H1 (cell line): ENCODE results near the gene PAXIP1. TPM values are rescaled to one million over a fixed set of nuclear protein-coding genes. Genes with fewer than 3 reads are reported as not detected.

Experiments
- CTCF ChIA-PET: fragments of 300-600 bp; sonication (Branson Sonifier 250); formaldehyde crosslinking; loops from one replicate; lab custom pipeline; 2021; ENCODE audit not compliant: partially characterized antibody; lab: Charles Lee
- POLR2A ChIA-PET: fragments of 300-600 bp; sonication (Branson Sonifier 250); formaldehyde crosslinking; loops from one replicate; lab custom pipeline; 2021; ENCODE audit warnings: inconsistent platforms; ENCODE audit not compliant: partially characterized antibody; lab: Charles Lee
- DNase-seq, 2 experiments: peaks; one replicate each; pipeline versions ENCODE4 v3.0.0 to v3.0.0-alpha.2; 2010 to 2022; ENCODE audit warnings: low spot score in 2 of 2, low read depth in 1 of 2, mixed read lengths in 1 of 2
- FAIRE-seq: peaks from 2 replicates; lab custom pipeline; 2011; peaks lifted over from hg19 to GRCh38; lab: Jason Lieb, UNC
- H2AFZ ChIP-seq: 2 replicates; pipeline ENCODE4 v1.8.1; 2012; ENCODE audit warnings: low read length, inconsistent platforms
- H2AK5ac ChIP-seq: 2 replicates; pipeline ENCODE4 v1.6.1; 2013; ENCODE audit warnings: low read depth, low read length
- H2BK120ac ChIP-seq: replicated peaks from 2 replicates; pipeline ENCODE3; 2013; ENCODE audit warnings: low read depth, low read length, inconsistent platforms
- H2BK12ac ChIP-seq: 2 replicates; pipeline ENCODE4 v1.6.1; 2013; ENCODE audit warnings: low read depth, low read length
- H2BK15ac ChIP-seq: 2 replicates; pipeline ENCODE4 v1.6.1; 2013; ENCODE audit warnings: low read length
- H2BK20ac ChIP-seq: 2 replicates; pipeline ENCODE4 v1.6.1; 2013; ENCODE audit warnings: low read length
- H2BK5ac ChIP-seq: 2 replicates; pipeline ENCODE4 v1.6.1; 2013; ENCODE audit warnings: low read depth, low read length
- H3K14ac ChIP-seq: 2 replicates; pipeline ENCODE4 v1.6.1; 2013; ENCODE audit warnings: inconsistent platforms; ENCODE audit not compliant: insufficient read length
- H3K18ac ChIP-seq: 2 replicates; pipeline ENCODE4 v1.6.1; 2013; ENCODE audit warnings: low read length; ENCODE audit errors: extremely low read depth
- H3K23ac ChIP-seq: 2 replicates; pipeline ENCODE4 v1.6.1; 2013; ENCODE audit warnings: inconsistent platforms; ENCODE audit not compliant: insufficient read length
- H3K23me2 ChIP-seq: 2 replicates; pipeline ENCODE4 v1.6.1; 2013; ENCODE audit warnings: low read depth, low read length
- H3K27ac ChIP-seq: 2 replicates; pipeline ENCODE4 v1.6.1; 2011; ENCODE audit warnings: low read depth, low read length, inconsistent platforms
- H3K27me3 ChIP-seq, 4 experiments: replicated peaks in 1 of 4; 1 replicate in 1 of 4; 2 replicates in 3 of 4; pipeline versions ENCODE4 v1.6.1 to v1.8.1; 2011 to 2013; ENCODE audit warnings: low read length in 3 of 4, mild to moderate bottlenecking in 3 of 4, inconsistent platforms in 2 of 4, mixed read lengths in 2 of 4, moderate library complexity in 1 of 4; ENCODE audit not compliant: control insufficient read depth in 3 of 4, insufficient read depth in 3 of 4; ENCODE audit errors: extremely low read depth in 1 of 4
- H3K36me3 ChIP-seq, 4 experiments: 2 replicates each; pipeline versions ENCODE4 v1.6.1 to v1.8.1; 2011 to 2013; ENCODE audit warnings: mild to moderate bottlenecking in 4 of 4, low read length in 3 of 4, moderate library complexity in 2 of 4, control low read depth in 1 of 4, inconsistent platforms in 1 of 4; ENCODE audit not compliant: insufficient read depth in 4 of 4, control insufficient read depth in 2 of 4
- H3K4ac ChIP-seq: replicated peaks from 2 replicates; pipeline ENCODE3; 2013; ENCODE audit warnings: low read length, low read depth, mixed read lengths, inconsistent platforms; ENCODE audit not compliant: insufficient read length
- H3K4me1 ChIP-seq, 4 experiments: replicated peaks in 1 of 4; 1 replicate in 1 of 4; 2 replicates in 3 of 4; pipeline versions ENCODE4 v1.6.1 to v1.8.1; 2011 to 2013; ENCODE audit warnings: low read length in 3 of 4, inconsistent platforms in 2 of 4, mixed read lengths in 1 of 4; ENCODE audit not compliant: insufficient read depth in 4 of 4, control insufficient read depth in 3 of 4
- H3K4me2 ChIP-seq, 2 experiments: 2 replicates each; pipeline versions ENCODE4 v1.6.1 to v1.8.1; 2011 to 2013; ENCODE audit warnings: low read depth in 2 of 2, low read length in 2 of 2, control low read depth in 1 of 2, inconsistent platforms in 1 of 2, mild to moderate bottlenecking in 1 of 2; ENCODE audit not compliant: insufficient read depth in 1 of 2
- H3K4me3 ChIP-seq, 4 experiments: fragments of 200-600, 300-600 bp in 1 of 4; sonication (generic), shearing (Covaris generic), sonication (Bioruptor Twin) in 1 of 4; 2 replicates each; pipeline versions ENCODE4 v1.5.1 to v1.8.1; 2011 to 2016; ENCODE audit warnings: low read length in 4 of 4, low read depth in 3 of 4, control low read depth in 2 of 4, inconsistent platforms in 2 of 4, mild to moderate bottlenecking in 2 of 4, mixed read lengths in 1 of 4, moderate library complexity in 1 of 4; ENCODE audit not compliant: insufficient read depth in 2 of 4; ENCODE audit errors: extremely low read depth in 1 of 4
- H3K56ac ChIP-seq: replicated peaks from 2 replicates; pipeline ENCODE3; 2013; ENCODE audit warnings: low read depth, mild to moderate bottlenecking, mixed read lengths, low read length, inconsistent platforms; ENCODE audit not compliant: insufficient read length
- H3K79me1 ChIP-seq: 2 replicates; pipeline ENCODE4 v1.6.1; 2013; ENCODE audit warnings: low read depth, low read length, control low read depth
- H3K79me2 ChIP-seq, 2 experiments: 2 replicates each; pipeline versions ENCODE4 v1.6.1 to v1.8.1; 2012 to 2013; ENCODE audit warnings: low read length in 2 of 2, mild to moderate bottlenecking in 2 of 2, inconsistent platforms in 1 of 2; ENCODE audit not compliant: insufficient read depth in 2 of 2, control insufficient read depth in 1 of 2
- H3K9ac ChIP-seq, 4 experiments: replicated peaks in 1 of 4; 1 replicate in 1 of 4; 2 replicates in 3 of 4; pipeline versions ENCODE4 v1.6.1 to v1.8.1; 2011 to 2013; ENCODE audit warnings: low read depth in 3 of 4, low read length in 3 of 4, control low read depth in 2 of 4, mild to moderate bottlenecking in 2 of 4, moderate library complexity in 2 of 4, inconsistent platforms in 1 of 4; ENCODE audit errors: extremely low read depth in 1 of 4
- H3K9me3 ChIP-seq, 2 experiments: 2 replicates each; pipeline versions ENCODE4 v1.6.1 to v1.8.1; 2012 to 2013; ENCODE audit warnings: mild to moderate bottlenecking in 2 of 2, moderate library complexity in 2 of 2, control low read depth in 1 of 2, inconsistent platforms in 1 of 2, low read depth in 1 of 2, low read length in 1 of 2, mixed read lengths in 1 of 2; ENCODE audit not compliant: insufficient read depth in 2 of 2
- H4K20me1 ChIP-seq, 2 experiments: replicated peaks in 1 of 2; 2 replicates each; pipeline versions ENCODE3 to v1.8.1; 2011 to 2013; ENCODE audit warnings: inconsistent platforms in 2 of 2, low read length in 2 of 2, mild to moderate bottlenecking in 1 of 2; ENCODE audit not compliant: insufficient read depth in 2 of 2, control insufficient read depth in 1 of 2
- H4K5ac ChIP-seq: 2 replicates; pipeline ENCODE4 v1.6.1; 2013; ENCODE audit warnings: low read length, low read depth, mixed read lengths, inconsistent platforms; ENCODE audit not compliant: insufficient read length
- H4K8ac ChIP-seq: 2 replicates; pipeline ENCODE4 v1.8.0; 2013; ENCODE audit warnings: mild to moderate bottlenecking, moderate library complexity, low read length, inconsistent platforms; ENCODE audit not compliant: insufficient read depth; ENCODE audit errors: extremely low read depth
- H4K91ac ChIP-seq: replicated peaks from 2 replicates; pipeline ENCODE3; 2013; ENCODE audit warnings: low read length, mixed read lengths, inconsistent platforms; ENCODE audit not compliant: insufficient read length
- ASH2L ChIP-seq: fragments of 200-600, 300-600 bp; sonication (generic); IDR thresholded peaks from one replicate; pipeline ENCODE4 v1.7.1; 2017; ENCODE audit warnings: low read length
- BCL11A ChIP-seq, 2 experiments: IDR thresholded peaks; one replicate each; pipeline ENCODE4 v1.6.1; 2011; ENCODE audit warnings: low read depth in 2 of 2, low read length in 2 of 2, mild to moderate bottlenecking in 2 of 2
- E2F6 ChIP-seq: IDR thresholded peaks from 2 replicates; pipeline ENCODE4 v1.6.1; 2012; ENCODE audit warnings: inconsistent platforms
- HDAC6 ChIP-seq: IDR thresholded peaks from one replicate; pipeline ENCODE4 v1.7.1; 2012; ENCODE audit warnings: low read depth, mild to moderate bottlenecking, inconsistent platforms, low read length, moderate library complexity
- KDM5A ChIP-seq: fragments of 200-600 bp; IDR thresholded peaks from 2 replicates; pipeline ENCODE4 v1.7.1; 2012; ENCODE audit warnings: mild to moderate bottlenecking, low read length, inconsistent platforms, mixed read lengths
- NRF1 ChIP-seq: IDR thresholded peaks from 2 replicates; pipeline ENCODE4 v1.6.1; 2011; ENCODE audit warnings: mild to moderate bottlenecking, low read depth, low read length, improper control_type of control experiment
- POLR2AphosphoS5 ChIP-seq: IDR thresholded peaks from 2 replicates; pipeline ENCODE4 v1.6.1; 2011; ENCODE audit warnings: low read depth, low read length
- POU5F1 ChIP-seq: IDR thresholded peaks from 2 replicates; pipeline ENCODE4 v1.6.1; 2011; ENCODE audit warnings: low read depth, mild to moderate bottlenecking, low read length, moderate library complexity
- RFX5 ChIP-seq: IDR thresholded peaks from 2 replicates; pipeline ENCODE4 v1.6.1; 2011; ENCODE audit warnings: low read depth, low read length, improper control_type of control experiment, borderline replicate concordance
- RNF2 ChIP-seq: fragments of 200-900, 300-1000 bp; sonication (generic); IDR thresholded peaks from 2 replicates; pipeline ENCODE4 v1.7.1; 2016; ENCODE audit warnings: borderline replicate concordance, low read depth, mild to moderate bottlenecking, antibody characterized with exemption, low read length; ENCODE audit not compliant: poor library complexity, severe bottlenecking; ENCODE audit errors: missing control alignments
- SIX5 ChIP-seq: IDR thresholded peaks from 2 replicates; pipeline ENCODE4 v1.6.1; 2011; ENCODE audit warnings: mild to moderate bottlenecking, low read depth, low read length
- SP4 ChIP-seq: IDR thresholded peaks from 2 replicates; pipeline ENCODE4 v1.6.1; 2012; ENCODE audit warnings: low read length, inconsistent platforms
- SUZ12 ChIP-seq: fragments of 200-600 bp; sonication (generic); IDR thresholded peaks from 2 replicates; pipeline ENCODE4 v1.6.1; 2012; ENCODE audit warnings: mild to moderate bottlenecking, inconsistent platforms, low read length, moderate library complexity, mixed read lengths
- TBP ChIP-seq: IDR thresholded peaks from 2 replicates; pipeline ENCODE4 v1.6.1; 2011; ENCODE audit warnings: low read depth, low read length, improper control_type of control experiment
- WGBS, 2 experiments: shearing (Covaris generic) in 1 of 2; methylation state at CpG; one replicate each; pipeline versions ENCODE4 v1.1.6 to v1.1.7; 2013 to 2015; ENCODE audit warnings: low lambda C conversion rate in 2 of 2, mixed read lengths in 2 of 2, inconsistent platforms in 1 of 2, low coverage in 1 of 2, missing lambda C conversion rate in 1 of 2; ENCODE audit not compliant: insufficient replicate concordance in 2 of 2, insufficient coverage in 1 of 2, insufficient read length in 1 of 2; ENCODE audit errors: extremely low coverage in 1 of 2, missing lambda C conversion rate in 1 of 2; 5-methylcytosine and 5-hydroxymethylcytosine counted together
- polyA plus RNA-seq, 7 experiments: library from polyadenylated mRNA; depleted of rRNA in 3 of 7; stranded (reverse) in 5 of 7; unstranded in 2 of 7; fragments of >200 nt in 5 of 7; fragments of 200-250 nt in 2 of 7; gene quantifications; 1 replicate in 5 of 7; 2 replicates in 1 of 7; 4 replicates in 1 of 7; pipeline versions ENCODE4 v1.2.1 to v1.2.3, GENCODE V29; 2011 to 2013; ENCODE audit warnings: missing spikeins in 2 of 7, mixed read lengths in 2 of 7
- total RNA-seq: library from RNA; stranded (reverse); fragmentation: NEBNext Ultra II Directional; extraction: Animal tissue kit (Norgen Biotek cat#: 25700); gene quantifications from 2 replicates; pipeline ENCODE4 v1.2.1, GENCODE V29; 2021

PAXIP1 gene
- total and polyA plus RNA-seq, 2 of the 8 experiments (the other 6 are each of a cell fraction or from before 2014, with no cell fraction given) = 32.4 to 32.8 TPM

- H3K27ac ChIP-seq = no peak overlapping the region
- no peak overlapping the region for H3K23ac ChIP-seq
- H2BK15ac ChIP-seq = no peak overlapping the region
- H3K14ac ChIP-seq = no peak overlapping the region
- no peak overlapping the region for H3K4me2 ChIP-seq
- H3K4ac ChIP-seq = no peak overlapping the region
- no peaks in the 10 kb centered on the region for H4K20me1 ChIP-seq
- H4K5ac ChIP-seq = no peak overlapping the region
- H2AK5ac ChIP-seq = no peak overlapping the region
- H2BK20ac ChIP-seq = no peak overlapping the region
- FAIRE-seq = no peak
- H3K56ac ChIP-seq = no peak overlapping the region
- no peak overlapping the region for H2BK5ac ChIP-seq
- no peak overlapping the region for H2BK120ac ChIP-seq
- POLR2A ChIA-PET = no interaction called here
- peaks cover 0 to 2% (median 0%) of the 10 kb centered on the region in 4 experiments; a peak in 4 of 7 replicates for H3K4me1 ChIP-seq
- no peaks in the 10 kb centered on the region for H3K79me2 ChIP-seq
- no peaks in the 10 kb centered on the region for H3K36me3 ChIP-seq
- H3K9me3 ChIP-seq = no peaks in the 10 kb centered on the region
- H3K9ac ChIP-seq = no peak overlapping the region
- H3K27me3 ChIP-seq = peaks cover 0 to 9% (median 7%) of the 10 kb centered on the region in 4 experiments; a peak in 5 of 7 replicates
- CTCF ChIA-PET = interaction anchor here (3.7 kb wide), 1 partner anchor 10 kb away, joined by 26 read pairs; no protein-coding TSS in a partner anchor
- WGBS, 2 experiments = 93% methylated on average over 7 of the region's 7 CpGs; no CpG with 5 or more reads in 1 of the 2 experiments
- DNase-seq = no peak
- H3K23me2 ChIP-seq = no peaks in the 10 kb centered on the region; the same call in 1 of the 2 replicates
- no peak overlapping the region for H3K4me3 ChIP-seq
- no peak overlapping the region for H2AFZ ChIP-seq
- H4K8ac ChIP-seq = no peak overlapping the region
- no peaks in the 10 kb centered on the region for H3K79me1 ChIP-seq
- no peak overlapping the region for H3K18ac ChIP-seq
- no peak overlapping the region for H2BK12ac ChIP-seq
- H4K91ac ChIP-seq = no peak overlapping the region
- TF ChIP-seq NRF1 = no peak
- TF ChIP-seq E2F6 = no peak
- TF ChIP-seq ASH2L = no peak
- no peak for TF ChIP-seq POLR2AphosphoS5
- TF ChIP-seq RNF2 = no peak
- TF ChIP-seq BCL11A (IDR thresholded peaks at IDR 0.05; ENCODE audit: low read depth in 2 of 2, low read length in 2 of 2) = no peak
- TF ChIP-seq HDAC6 = no peak
- no peak for TF ChIP-seq TBP
- no peak for TF ChIP-seq POU5F1
- TF ChIP-seq SP4 = no peak
- TF ChIP-seq RFX5 = no peak
- no peak for TF ChIP-seq SUZ12
- TF ChIP-seq KDM5A = no peak
- no peak for TF ChIP-seq SIX5
Measured at GRCh38 chr7:154917808-154918160, 85.1 kb downstream of the PAXIP1 start.
